Keratinocyte (primary cell): Measurements from ENCODE around the gene CALHM5.

Source experiments
- EZH2 ChIP-seq: IDR thresholded peaks from one replicate; pipeline ENCODE4 v1.6.1; 2012; ENCODE audit warnings: inconsistent platforms, mild to moderate bottlenecking, low read length, moderate library complexity
- TF ChIP-seq, protein P1 (sequence below), 3 experiments: IDR thresholded peaks in 1 of 3; conservative IDR thresholded peaks in 1 of 3; optimal IDR thresholded peaks in 1 of 3; 2 replicates in 2 of 3; 3 replicates in 1 of 3; pipeline versions ENCODE3 to v1.5.1; 2011; ENCODE audit warnings: low read length in 3 of 3, mild to moderate bottlenecking in 3 of 3, moderate library complexity in 2 of 3, control low read depth in 1 of 3, inconsistent platforms in 1 of 3; ENCODE audit not compliant: insufficient read depth in 2 of 3; ENCODE audit errors: extremely low read depth in 1 of 3

DNA sequence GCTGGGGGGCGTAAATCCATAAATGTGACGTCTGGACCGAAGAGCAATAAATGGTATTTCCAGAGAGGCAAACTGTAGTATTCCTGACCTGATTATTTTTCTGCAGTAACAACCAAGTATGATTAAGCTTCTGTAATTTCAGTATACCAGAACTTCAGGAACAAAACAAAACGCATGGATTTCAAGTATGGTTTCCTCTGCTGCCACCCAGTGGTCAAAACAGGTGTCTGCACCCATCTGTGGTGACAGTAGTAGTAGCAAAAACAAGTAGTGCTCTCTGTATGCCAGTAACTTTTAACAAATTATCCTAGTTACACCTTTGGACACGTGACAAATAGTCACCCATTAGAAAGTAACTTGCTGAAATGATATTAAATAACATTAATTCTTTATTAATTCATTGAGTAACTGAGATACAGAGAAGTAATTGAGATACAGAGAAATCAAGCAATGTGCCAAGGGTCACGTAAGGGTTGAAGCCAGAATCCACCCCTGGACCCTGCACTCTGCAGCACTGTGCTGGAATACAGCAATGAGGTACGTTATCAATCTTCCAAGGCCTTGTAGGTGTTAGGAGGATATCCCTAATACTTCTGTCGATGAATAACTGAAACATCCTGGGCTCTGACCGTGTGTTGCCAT lies 50.1 kb downstream of the CALHM5 start:
- no peak for TF ChIP-seq EZH2
- TF ChIP-seq, protein P1, sequence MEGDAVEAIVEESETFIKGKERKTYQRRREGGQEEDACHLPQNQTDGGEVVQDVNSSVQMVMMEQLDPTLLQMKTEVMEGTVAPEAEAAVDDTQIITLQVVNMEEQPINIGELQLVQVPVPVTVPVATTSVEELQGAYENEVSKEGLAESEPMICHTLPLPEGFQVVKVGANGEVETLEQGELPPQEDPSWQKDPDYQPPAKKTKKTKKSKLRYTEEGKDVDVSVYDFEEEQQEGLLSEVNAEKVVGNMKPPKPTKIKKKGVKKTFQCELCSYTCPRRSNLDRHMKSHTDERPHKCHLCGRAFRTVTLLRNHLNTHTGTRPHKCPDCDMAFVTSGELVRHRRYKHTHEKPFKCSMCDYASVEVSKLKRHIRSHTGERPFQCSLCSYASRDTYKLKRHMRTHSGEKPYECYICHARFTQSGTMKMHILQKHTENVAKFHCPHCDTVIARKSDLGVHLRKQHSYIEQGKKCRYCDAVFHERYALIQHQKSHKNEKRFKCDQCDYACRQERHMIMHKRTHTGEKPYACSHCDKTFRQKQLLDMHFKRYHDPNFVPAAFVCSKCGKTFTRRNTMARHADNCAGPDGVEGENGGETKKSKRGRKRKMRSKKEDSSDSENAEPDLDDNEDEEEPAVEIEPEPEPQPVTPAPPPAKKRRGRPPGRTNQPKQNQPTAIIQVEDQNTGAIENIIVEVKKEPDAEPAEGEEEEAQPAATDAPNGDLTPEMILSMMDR (optimal IDR thresholded peaks at IDR 0.05 in 1 of 3, IDR thresholded peaks at IDR 0.05 in 1 of 3, conservative IDR thresholded peaks at IDR 0.05 in 1 of 3; ENCODE audit: extremely low read depth in 1 of 3, insufficient read depth in 2 of 3, low read length in 3 of 3) = peak; percentile 69 to 90 (median 86)
